DMS 273 (cell line): ENCODE measurements around the gene P3R3URF.

Experiments
- DNase-seq: peaks from one replicate; lab custom pipeline; 2025; ENCODE audit not compliant: unreplicated experiment; lab: John Stamatoyannopoulos, UW

Gene P3R3URF

DNA sequence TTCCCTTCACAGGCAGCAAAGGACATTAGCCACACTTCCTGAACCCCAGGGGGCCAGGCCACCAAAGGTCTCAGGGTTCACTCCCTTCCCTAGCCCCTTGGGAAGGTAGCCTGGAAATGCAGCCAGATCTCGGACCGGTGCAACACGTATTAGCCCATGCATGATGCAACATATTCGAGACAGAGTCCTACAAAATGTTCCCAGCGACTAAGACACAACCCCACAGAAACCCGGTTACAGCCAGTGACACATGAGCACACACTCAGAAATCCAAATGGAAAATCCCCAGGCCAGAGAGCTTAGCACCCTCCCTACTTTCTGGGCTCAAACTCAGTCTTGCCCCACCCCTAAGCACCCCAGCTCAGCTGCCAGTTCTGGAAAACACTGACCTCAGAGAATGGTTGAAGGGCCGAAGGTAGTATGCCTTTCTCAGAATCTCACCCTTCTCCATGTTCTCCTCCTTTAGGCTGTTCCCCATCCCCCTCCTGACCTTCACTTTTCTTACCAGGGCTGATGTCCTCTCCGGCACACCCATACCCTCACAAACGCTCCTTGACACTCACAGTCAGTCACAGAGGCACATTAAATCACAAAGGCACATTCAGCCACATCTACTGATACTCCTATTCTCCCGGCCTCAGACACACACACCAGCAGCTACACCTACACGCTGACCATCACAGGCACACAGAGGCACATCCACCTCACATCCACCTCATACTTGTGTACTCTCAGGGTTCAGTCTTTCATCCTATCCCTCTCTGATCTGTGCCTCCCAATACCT is 1.6 kb downstream of the P3R3URF start, which contains the start of gene TSPAN1:
TSS of gene TSPAN1 (plus strand) at position 640 of the 784 bp plus-strand sequence. CDS start 6,021 bp downstream, outside the sequence.
- no peak for DNase-seq

DNA sequence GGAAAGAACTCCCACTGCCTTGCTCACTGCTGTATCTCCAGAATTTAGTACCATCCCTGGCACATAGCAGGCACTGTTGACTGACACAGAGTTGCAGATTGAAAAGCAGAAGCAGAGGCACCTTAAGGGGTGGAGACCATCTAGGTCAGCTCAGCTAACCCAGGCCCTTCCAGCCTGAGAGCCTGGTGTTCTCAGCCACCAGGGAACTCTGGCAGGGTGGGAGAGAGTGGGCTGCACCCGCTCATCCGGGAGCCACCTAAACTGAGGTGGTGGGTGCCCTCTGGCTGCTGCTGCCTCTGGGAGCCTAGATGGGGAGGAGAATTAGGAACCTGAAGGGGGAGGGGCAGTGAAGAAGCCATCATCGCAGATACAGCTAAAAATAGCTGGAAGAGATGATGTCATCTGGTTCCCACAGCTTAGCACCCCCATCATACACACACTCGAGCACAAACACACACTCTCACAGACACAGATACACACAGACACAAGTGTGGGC is 2.9 kb downstream of the P3R3URF start:
- DNase-seq: peak; percentile 29

DNA sequence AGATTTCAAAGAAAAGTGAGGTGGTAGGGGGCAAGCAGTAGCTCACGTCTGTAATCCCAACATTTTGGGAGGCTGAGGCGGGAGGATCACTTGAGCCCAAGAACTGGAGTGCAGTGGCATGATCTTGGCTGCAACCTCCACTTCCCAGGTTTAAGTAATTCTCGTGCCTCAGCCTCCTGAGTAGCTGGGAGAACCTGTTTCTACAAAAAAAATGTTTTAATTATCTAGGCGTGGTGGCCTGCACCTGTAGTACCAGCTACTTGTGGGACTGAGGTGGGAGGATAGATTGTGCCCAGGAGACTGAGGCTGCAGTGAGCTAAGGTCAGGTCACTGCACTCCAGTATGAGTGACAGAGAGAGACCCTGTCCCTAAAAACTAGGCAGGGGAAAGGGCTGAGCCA is 4.0 kb downstream of the P3R3URF start:
- no peak for DNase-seq

DNA sequence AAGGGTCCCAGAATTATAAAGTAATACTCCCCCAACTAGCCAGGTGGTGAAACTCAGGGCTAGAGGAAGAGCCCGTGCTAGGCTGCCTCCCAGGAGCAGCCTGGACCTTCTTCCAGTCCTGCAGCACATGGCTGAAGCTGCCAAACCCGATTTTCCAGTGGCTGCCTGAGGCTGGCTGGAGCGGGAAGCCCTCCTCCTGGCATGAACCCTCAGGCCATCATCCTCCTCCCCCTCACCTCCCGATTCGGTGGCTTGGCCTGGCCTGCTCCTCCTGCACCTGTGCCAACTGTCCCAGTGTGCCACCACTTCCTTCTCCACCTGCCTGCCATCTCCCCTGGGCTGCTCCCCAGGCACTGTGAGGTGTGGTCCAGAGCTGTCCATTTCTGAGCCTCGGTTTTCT is 4.4 kb downstream of the P3R3URF start:
- peak; percentile 26 for DNase-seq

DNA sequence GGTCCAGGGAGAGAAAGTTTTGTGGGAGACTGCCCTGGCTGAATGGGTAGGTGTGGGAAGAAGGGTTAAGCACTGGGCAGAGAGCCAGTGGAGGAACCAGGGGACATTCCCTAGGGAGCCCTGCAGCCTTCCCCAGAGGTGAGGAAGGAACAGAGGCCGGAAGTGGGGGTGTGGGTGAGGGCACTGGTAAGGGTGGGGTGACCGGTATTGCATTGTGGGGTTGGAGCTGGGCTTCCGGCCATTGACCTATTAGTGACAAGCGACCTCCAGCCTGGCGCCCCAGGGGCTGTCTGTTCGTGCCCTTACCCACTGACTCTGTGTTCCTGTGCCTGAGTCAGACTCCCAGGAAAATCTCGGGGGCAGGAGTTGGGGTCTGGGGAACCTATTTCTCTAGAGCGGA is 4.9 kb downstream of the P3R3URF start:
- no peak for DNase-seq

DNA sequence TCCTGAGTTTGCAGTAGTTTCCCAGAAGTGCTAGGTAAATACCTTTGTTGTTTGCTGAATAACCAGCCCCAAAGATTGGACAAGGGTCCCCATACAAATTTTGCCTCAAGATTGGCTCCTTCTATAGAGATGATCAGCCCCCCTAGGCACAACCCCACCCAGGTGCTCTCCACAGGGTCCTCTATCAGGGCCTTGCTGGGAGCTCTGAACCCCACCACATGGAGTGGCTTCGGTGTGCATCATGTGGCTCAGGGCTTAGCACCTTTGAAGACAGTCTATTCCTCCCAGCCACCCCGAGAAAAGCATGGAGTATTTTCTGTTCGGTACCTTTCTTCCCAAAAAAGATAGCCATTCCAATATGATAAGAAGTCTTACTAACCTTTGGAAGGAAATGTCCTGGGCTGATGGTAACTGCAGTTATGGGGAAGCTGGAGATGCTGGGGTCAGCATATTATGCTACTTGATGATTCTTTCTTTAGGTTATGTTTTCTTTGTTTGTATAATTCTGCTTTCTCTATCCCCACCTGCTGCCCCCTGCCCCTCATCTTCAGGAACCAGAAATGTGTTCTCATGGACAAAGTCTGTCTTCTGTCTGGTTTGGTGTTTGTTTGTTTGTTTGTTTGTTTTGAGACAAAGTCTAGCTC is 6.4 kb downstream of the P3R3URF start:
- DNase-seq: no peak

DNA sequence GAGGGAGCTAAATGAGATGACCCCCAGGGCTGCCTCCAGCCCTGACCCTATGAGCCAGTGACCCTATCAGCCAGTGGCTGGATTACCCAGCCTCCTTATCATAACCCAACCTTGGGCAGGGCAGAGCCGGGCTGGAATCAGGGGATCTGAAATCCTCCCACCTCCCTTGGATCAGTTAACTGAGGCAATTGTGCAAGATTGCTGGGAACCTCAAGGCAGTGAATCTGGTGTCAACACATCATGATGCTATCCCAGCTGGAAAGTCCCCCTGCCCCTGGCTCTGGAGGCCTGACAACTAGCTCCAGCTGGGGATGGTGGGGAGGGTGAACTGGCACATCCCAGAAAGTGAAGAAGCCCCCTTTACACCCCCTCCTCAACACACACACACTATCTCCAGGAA is 7.8 kb downstream of the P3R3URF start:
- no peak for DNase-seq

DNA sequence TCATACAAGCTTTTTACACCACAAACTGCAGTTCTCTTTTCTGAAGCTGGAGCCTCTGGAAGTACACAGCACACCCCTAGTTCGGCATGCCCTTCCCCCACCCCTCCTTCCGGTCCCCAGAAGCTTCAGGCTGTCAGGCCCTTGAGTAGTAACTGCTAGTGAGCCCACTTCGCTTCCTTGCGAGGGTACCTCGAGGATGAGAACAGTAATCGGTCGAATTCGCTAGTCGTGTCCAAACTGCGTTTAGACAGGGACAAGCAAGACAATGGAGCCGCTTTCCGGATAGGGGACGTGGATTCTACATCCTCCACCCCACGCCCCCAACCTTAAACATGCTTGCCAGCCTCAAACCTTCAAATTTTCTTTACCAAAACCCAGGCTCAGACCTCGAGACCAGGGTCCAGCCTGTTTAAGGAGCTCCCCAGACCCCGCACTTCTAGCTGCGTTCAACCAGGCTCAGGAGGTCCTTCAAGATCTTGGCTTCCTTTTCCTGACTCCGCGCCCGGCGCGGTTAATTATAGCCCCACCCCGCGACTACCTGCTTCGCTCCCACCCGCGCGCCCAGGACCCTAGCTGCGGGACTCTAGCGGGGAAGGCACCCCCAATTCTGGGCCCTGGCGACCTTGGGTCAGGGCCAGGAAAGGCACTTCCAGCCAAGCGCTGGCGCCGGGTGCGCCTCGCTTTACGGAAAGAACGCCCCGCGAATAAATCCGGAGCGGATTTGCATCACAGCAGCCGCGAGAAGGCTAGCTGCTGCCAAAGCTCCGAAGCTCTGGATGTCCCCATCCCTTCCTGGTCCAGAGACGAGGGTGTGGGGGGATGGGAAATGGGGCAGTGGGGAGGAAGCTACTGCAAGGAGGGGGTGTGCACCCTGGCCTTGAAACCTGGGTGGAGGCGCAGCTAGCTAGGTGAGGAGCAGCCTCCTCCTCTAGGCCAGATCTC is 9.5 kb downstream of the P3R3URF start:
- peak; percentile 38 for DNase-seq

DNA sequence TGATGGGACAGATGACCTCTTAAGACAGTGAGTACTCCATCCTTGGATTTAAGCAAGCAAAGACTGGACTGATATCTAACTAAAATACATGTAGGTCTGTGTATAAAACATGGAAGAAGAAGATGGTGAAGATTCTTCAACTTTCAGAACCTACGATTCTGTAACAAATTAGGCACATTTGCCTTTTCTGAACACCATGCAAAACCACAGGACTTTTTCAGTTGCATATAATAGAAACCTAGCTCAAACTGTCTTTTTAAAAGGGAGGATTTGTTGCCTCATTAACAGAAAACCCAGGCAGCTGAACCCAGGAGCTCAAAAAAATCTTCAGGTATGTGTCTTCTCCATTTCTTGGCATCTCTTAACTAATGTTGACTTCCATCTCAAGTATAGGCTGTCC is 16.1 kb downstream of the P3R3URF start:
- DNase-seq: no peak

DNA sequence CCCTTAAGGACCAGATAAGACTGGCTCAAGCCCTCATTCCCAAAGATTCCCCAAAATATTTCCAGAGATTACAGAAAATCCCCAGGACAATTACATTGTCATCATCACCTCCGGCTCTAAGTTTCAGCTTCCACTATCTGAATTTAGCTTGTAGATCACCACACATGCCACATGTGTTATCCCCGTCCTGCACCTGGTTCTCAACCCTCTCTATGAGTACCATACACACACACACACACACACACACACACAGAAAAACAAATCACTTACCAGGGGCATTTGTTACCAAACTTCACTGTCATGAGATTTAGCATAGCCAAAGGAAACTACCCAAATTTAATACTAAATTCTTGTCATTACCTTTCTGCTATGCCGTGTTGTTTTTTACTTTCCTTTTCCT is 16.8 kb downstream of the P3R3URF start:
- no peak for DNase-seq

DNA sequence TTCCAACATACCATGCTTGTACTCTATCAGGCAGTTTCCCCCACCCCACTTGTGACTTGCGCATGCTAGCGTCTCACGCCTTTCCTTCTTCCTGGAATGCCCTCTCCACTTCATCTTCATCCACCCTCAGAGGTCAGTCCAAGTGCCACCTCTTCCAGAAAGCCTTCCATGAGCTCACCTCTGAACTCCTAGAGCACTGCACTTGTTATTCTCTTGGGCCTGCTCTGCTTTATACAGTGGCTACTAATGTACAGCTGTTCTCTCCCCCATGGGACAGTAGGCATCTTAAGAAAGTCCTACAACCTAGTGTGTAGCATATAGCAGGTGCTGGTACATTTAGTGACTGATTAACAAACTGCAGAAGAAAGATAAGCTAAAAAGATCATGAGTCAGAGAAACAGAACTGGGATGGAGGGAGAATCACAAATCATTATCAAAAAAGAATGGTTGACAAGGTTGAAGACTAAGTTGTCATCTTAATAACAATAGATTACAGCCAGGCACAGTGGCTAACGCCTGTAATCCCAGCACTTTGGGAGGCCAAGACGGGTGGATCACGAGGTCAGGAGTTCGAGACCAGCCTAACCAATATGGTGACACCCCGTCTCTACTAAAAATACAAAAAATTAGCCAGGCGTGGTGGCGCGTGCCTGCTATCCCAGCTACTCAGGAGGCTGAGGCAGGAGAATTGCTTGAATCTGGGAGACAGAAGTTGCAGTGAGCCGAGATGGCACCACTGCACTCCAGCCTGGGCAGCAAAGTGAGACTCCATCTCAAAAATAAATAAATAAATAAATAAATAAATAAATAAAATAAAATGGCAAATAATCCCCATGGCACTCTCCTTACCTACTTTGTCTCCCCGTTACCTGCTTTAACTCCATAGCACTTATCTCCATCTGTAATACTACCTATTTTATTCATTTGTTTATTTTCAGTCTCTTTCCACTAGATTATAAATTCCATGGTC is 17.7 kb downstream of the P3R3URF start:
- no peak for DNase-seq

DNA sequence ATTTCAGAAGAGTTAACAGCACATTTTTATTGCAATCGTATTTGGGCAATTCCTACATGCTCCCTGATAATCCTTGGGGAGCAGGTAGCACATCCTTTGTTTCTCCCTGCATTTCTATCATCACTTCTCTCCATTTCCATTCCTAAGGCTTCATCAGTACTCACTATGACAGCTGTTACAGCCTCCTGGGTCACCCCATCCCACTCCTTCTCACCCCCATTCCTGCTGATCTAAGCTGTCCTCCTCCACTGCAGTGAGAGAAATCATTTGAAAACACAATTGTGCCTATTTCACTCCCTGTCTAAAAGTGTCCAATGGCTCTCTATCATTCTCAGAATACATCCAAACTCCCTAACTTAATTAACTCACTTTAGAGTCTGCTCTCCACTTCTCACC is 18.4 kb downstream of the P3R3URF start:
- no peak for DNase-seq

DNA sequence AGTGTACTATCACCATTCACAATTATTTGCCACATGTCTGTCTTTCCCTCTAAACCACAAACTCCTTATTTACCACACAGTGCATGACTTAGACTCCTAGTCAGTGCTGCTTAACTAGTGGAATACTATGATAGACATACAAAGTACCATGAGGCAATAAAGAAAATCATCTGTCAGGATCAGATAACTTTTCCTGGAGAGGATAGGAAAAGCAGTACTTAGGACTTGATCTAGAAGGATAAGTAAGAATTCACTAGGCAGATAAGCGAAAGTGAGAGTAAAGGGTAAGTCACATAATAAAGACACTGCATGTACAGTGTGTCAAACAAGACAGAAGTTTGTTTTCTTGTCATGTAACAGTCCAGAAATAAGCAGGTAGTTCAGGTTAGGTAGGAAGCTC is 22.6 kb downstream of the P3R3URF start:
- DNase-seq: no peak

DNA sequence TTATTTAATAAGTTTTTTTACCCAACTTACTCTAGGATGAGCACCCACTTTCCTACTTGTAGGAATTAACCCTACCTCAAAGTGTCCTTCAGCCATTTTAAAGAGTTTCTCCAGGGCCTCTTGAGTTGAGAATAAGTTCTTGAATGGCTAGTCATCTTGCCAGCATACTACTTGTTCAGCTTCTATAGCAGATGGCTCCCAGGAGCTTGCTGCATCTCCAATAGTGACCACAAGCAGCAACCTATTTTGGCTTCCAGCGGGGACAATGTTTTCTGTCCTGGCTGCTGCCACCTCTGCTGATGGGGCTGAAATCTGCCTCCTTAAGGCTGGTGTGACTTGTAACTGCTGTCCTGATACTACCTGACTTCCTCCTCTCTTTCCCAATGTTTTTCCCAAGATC is 23.1 kb downstream of the P3R3URF start:
- DNase-seq: no peak

DNA sequence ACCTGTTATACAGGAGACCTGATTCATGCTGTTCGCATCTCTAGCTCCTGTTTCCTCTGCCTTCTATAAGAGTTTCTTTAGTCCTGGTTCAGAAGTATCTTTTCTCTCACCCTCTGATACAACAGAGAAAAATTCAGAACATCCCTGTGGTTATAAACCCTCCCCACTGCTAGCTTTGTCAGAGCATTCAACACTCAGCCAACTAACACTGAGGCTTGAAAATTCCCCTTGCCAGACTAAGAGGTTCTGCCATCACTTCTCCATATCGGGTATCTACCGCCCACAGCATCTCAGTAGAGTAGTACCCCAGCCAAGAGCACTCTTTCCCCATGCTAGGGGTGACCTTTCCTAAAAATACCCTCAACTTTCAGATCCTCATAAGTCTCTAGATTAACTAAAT is 24.3 kb downstream of the P3R3URF start:
- no peak for DNase-seq

DNA sequence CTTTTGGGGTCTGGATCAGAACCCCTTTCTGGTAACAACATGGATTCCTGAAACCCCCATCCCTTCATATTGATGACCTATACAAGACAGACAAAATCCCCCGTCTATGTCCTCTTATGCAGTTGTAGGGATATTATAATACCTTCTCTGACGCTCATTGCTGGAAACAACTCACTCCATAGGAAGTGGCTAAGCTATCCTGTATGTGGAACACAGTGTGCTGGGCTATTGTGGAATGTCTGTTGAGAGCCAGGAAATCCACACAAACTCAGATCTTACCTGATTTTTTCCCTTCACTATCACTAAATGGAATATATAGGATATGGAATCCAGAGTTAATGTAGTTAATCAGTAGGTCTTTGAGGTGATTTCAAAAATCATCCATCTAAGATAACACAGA is 26.2 kb downstream of the P3R3URF start:
- DNase-seq: no peak

DNA sequence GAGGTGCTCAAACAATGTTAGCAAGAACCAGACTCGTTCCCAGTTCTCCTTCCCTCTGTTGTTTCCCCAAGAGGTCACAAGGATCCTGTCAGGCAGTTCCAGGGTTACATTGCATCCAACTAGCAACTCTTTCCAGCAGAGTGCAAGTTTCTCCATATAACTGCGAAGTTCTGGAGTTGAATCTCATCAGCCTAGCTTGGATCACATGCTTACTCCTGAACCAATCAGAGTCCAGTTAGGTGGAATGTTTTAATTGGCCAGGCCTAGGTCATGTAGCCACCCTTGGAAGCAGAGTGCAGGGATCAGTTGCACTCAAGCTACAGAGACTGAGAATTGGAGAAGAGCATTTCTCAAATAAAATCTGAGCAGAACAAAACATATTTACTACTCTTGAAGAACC is 28.0 kb downstream of the P3R3URF start:
- DNase-seq: peak; percentile 27

DNA sequence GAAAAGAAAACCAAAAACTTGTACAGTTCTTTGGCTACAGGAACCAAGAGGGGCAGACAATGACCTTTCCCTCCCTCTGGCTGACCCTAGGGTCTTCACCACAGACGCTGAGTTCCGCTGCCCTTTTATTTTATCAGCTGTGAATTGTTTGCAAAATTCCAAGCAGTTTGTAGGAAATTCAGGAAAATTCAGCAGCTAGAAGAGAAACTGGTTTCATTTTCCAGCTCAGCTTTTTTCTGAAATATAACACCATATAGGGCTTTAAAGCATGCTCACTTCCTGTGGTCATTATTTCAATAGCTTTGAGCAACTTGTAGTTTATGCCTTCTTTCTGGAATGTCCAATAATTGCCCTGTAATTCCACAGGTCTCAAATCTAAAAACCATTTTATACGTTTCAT is 38.4 kb downstream of the P3R3URF start:
- DNase-seq: no peak

DNA sequence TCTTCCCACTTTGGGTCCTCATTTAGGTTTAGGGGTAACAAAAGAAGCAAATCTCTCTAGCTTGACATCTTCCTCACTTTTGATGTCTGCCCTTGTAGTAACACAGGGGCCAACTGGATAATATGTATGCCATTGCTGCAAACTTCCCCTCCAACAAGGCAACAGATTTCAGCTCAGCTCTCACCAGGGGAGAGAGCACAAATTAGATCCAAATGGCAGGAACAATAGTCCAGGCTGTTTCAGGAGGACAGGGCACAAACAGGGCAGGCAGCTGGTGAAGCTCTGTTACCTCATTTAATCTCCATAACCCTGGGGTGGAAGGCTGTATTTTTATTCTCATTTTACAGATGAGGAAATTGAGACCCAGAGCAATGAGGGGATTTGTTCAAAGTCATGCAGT is 39.6 kb downstream of the P3R3URF start:
- DNase-seq: peak; percentile 57

DNA sequence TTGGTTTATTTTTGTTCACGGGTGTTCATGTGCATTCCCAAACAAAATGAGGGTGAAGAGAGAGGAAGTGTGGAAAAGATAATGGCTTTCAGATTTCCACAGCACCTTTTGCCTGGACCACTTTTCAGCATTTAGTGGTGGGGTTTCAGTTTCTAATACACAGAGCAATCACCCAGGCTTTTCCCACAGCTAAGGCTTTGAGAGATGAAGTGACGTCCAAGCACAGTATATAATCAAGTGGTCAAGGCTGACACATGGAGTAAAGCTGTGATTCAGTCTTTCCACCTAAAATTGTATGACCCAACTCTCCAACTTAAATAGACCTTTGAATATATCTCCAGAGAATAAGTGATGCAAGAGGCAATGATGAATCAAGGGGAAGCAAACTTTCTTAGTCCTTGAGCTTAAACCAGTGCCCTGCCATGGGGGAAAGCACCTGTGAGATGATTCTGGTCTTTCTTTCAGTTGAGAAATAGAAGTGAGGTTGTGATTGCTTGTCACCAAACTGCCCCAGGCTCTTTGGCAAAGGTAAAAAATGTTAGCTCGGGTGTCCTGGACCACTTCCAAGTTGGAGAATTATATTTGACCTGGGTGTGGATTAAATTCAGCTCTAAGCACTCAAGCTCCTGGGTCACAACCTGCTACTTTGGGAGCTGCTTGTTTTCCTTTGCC is 41.5 kb downstream of the P3R3URF start:
- DNase-seq: peak; percentile 76
